Neural cell (in vitro differentiated cells): ENCODE results near the gene TFB2M. TPM values are rescaled to one million over a fixed set of nuclear protein-coding genes. Genes with fewer than 3 reads are reported as not detected.

Experiments
- H2AFZ ChIP-seq: fragments of 200-600, 300-800 bp; sonication (generic), shearing (Covaris generic); 2 replicates; pipeline ENCODE4 v1.6.0; 2014; ENCODE audit warnings: low read depth, mild to moderate bottlenecking, antibody characterized with exemption, low read length, moderate library complexity
- H3F3A ChIP-seq: fragments of 200-600 bp; shearing (Covaris generic); 2 replicates; pipeline ENCODE4 v1.6.1; 2016; ENCODE audit warnings: mild to moderate bottlenecking, moderate library complexity, mixed read lengths, antibody characterized with exemption, low read length; ENCODE audit not compliant: insufficient read depth, poor library complexity, severe bottlenecking
- H3K27ac ChIP-seq: fragments of 200-600, 300-800 bp; sonication (generic), shearing (Covaris generic); 2 replicates; pipeline ENCODE4 v1.5.1; 2014; ENCODE audit warnings: mild to moderate bottlenecking, low read length, moderate library complexity
- H3K27me3 ChIP-seq: fragments of 300-800, 200-600 bp; sonication (generic), shearing (Covaris generic); 2 replicates; pipeline ENCODE4 v1.6.0; 2014; ENCODE audit warnings: mild to moderate bottlenecking, low read depth, low read length, moderate library complexity; ENCODE audit not compliant: insufficient read depth
- H3K36me3 ChIP-seq: fragments of 300-800, 200-600 bp; sonication (generic), shearing (Covaris generic); 2 replicates; pipeline ENCODE4 v1.5.1; 2014; ENCODE audit warnings: mild to moderate bottlenecking, antibody characterized with exemption, low read length, moderate library complexity; ENCODE audit not compliant: insufficient read depth
- H3K4me2 ChIP-seq: fragments of 300-800, 200-600 bp; sonication (generic), shearing (Covaris generic); 2 replicates; pipeline ENCODE4 v1.6.0; 2014; ENCODE audit warnings: mild to moderate bottlenecking, low read length
- H3K4me3 ChIP-seq: fragments of 300-800, 200-600 bp; sonication (generic), shearing (Covaris generic); 2 replicates; pipeline ENCODE4 v1.5.1; 2014; ENCODE audit warnings: mild to moderate bottlenecking, low read length, moderate library complexity
- H3K79me2 ChIP-seq: fragments of 200-600 bp; shearing (Covaris generic); replicated peaks from 2 replicates; pipeline ENCODE4 v1.6.0; 2014; ENCODE audit warnings: mild to moderate bottlenecking, low read length, moderate library complexity; ENCODE audit not compliant: insufficient read depth
- H3K9ac ChIP-seq: fragments of 300-800, 200-600 bp; sonication (generic), shearing (Covaris generic); 2 replicates; pipeline ENCODE4 v1.6.1; 2016; ENCODE audit warnings: mild to moderate bottlenecking, low read length, mixed read lengths
- H3K9me2 ChIP-seq: fragments of 200-600 bp; shearing (Covaris generic); 2 replicates; pipeline ENCODE4 v1.6.1; 2016; ENCODE audit warnings: mild to moderate bottlenecking, low read length, mixed read lengths; ENCODE audit not compliant: insufficient read depth
- H3K9me3 ChIP-seq: fragments of 200-600, 300-800 bp; sonication (generic), shearing (Covaris generic); 2 replicates; pipeline ENCODE4 v1.6.1; 2016; ENCODE audit warnings: mild to moderate bottlenecking, mixed run types, low read length, moderate library complexity, mixed read lengths
- H4K20me1 ChIP-seq: fragments of 200-600 bp; shearing (Covaris generic); 2 replicates; pipeline ENCODE4 v1.6.1; 2016; ENCODE audit warnings: mild to moderate bottlenecking, mixed run types; ENCODE audit not compliant: insufficient read depth
- CTCF ChIP-seq: fragments of 450-650 bp; IDR thresholded peaks from 2 replicates; pipeline ENCODE4 v1.5.1; 2014; ENCODE audit warnings: antibody characterized with exemption, mild to moderate bottlenecking, moderate library complexity; ENCODE audit not compliant: poor library complexity, severe bottlenecking
- EP300 ChIP-seq: fragments of 450-650 bp; conservative IDR thresholded peaks from 2 replicates; pipeline ENCODE4 v1.6.1; 2014; ENCODE audit warnings: antibody characterized with exemption, mild to moderate bottlenecking, moderate library complexity; ENCODE audit not compliant: poor library complexity, severe bottlenecking
- EZH2 ChIP-seq: fragments of 200-600, 300-800 bp; shearing (Covaris generic), sonication (generic); IDR thresholded peaks from 2 replicates; pipeline ENCODE4 v1.6.1; 2014; ENCODE audit warnings: antibody characterized with exemption, low read length, borderline replicate concordance, mild to moderate bottlenecking; ENCODE audit not compliant: insufficient read depth, poor library complexity, severe bottlenecking
- POLR2AphosphoS5 ChIP-seq: IDR thresholded peaks from 2 replicates; pipeline ENCODE4 v1.6.1; 2012
- RAD21 ChIP-seq: fragments of 450-650 bp; conservative IDR thresholded peaks from 2 replicates; pipeline ENCODE4 v1.6.1; 2014; ENCODE audit warnings: antibody characterized with exemption, mild to moderate bottlenecking, moderate library complexity
- TAF1 ChIP-seq: IDR thresholded peaks from 2 replicates; pipeline ENCODE4 v1.6.1; 2012; ENCODE audit warnings: low read depth
- polyA plus RNA-seq: library from polyadenylated mRNA; depleted of rRNA; stranded (reverse); fragments of >200 nt; gene quantifications from 2 replicates; pipeline ENCODE4 v1.2.3, GENCODE V29; 2014
- TF ChIP-seq, protein P1 (sequence below): IDR thresholded peaks from 2 replicates; pipeline ENCODE4 v1.6.1; 2012; ENCODE audit warnings: borderline replicate concordance

Gene TFB2M
- polyA plus RNA-seq, 1 donor from 2014 or later: 19.2 TPM

- no peak overlapping the region for H3K27ac ChIP-seq
- H4K20me1 ChIP-seq: no peaks in the 10 kb centered on the region
- no peak overlapping the region for H3K9ac ChIP-seq
- no peaks in the 10 kb centered on the region for H3K9me3 ChIP-seq
- H3K4me2 ChIP-seq: no peak overlapping the region
- peaks cover 4% of the 10 kb centered on the region for H3K79me2 ChIP-seq
- no peak overlapping the region for H2AFZ ChIP-seq
- no peaks in the 10 kb centered on the region for H3K27me3 ChIP-seq
- no peaks in the 10 kb centered on the region for H3K36me3 ChIP-seq
- no peaks in the 10 kb centered on the region for H3K9me2 ChIP-seq
- TF ChIP-seq TAF1 (no peak), EZH2 (no peak), RAD21 (no peak), POLR2AphosphoS5 (no peak)
- TF ChIP-seq, protein P1, sequence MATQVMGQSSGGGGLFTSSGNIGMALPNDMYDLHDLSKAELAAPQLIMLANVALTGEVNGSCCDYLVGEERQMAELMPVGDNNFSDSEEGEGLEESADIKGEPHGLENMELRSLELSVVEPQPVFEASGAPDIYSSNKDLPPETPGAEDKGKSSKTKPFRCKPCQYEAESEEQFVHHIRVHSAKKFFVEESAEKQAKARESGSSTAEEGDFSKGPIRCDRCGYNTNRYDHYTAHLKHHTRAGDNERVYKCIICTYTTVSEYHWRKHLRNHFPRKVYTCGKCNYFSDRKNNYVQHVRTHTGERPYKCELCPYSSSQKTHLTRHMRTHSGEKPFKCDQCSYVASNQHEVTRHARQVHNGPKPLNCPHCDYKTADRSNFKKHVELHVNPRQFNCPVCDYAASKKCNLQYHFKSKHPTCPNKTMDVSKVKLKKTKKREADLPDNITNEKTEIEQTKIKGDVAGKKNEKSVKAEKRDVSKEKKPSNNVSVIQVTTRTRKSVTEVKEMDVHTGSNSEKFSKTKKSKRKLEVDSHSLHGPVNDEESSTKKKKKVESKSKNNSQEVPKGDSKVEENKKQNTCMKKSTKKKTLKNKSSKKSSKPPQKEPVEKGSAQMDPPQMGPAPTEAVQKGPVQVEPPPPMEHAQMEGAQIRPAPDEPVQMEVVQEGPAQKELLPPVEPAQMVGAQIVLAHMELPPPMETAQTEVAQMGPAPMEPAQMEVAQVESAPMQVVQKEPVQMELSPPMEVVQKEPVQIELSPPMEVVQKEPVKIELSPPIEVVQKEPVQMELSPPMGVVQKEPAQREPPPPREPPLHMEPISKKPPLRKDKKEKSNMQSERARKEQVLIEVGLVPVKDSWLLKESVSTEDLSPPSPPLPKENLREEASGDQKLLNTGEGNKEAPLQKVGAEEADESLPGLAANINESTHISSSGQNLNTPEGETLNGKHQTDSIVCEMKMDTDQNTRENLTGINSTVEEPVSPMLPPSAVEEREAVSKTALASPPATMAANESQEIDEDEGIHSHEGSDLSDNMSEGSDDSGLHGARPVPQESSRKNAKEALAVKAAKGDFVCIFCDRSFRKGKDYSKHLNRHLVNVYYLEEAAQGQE: no peak
- H3F3A ChIP-seq: no peaks in the 10 kb centered on the region
- no peak overlapping the region for H3K4me3 ChIP-seq
These were observed 29.1 kb upstream of the TFB2M start for GRCh38 chr1:246595146-246595545.

- Histone ChIP-seq H3K9me2 (no peaks in the 10 kb centered on the region), H3K79me2 (peaks cover 4% of the 10 kb centered on the region), H3K4me2 (no peak overlapping the region), H3K27ac (no peak overlapping the region), H2AFZ (no peak overlapping the region), H3K4me3 (no peak overlapping the region), H3F3A (no peaks in the 10 kb centered on the region), H3K27me3 (no peaks in the 10 kb centered on the region), H3K9ac (no peak overlapping the region), H3K36me3 (no peaks in the 10 kb centered on the region), H4K20me1 (no peaks in the 10 kb centered on the region), H3K9me3 (no peaks in the 10 kb centered on the region)
- TF ChIP-seq EZH2 (no peak), EP300 (no peak), RAD21 (no peak), CTCF (no peak), POLR2AphosphoS5 (no peak), TAF1 (no peak)
- TF ChIP-seq, protein P1: no peak
These were observed 26.6 kb upstream of the TFB2M start for GRCh38 chr1:246592695-246593094.
